CD14-positive monocyte (primary cell): Measurements from ENCODE around the gene ENTPD7. TPM values are rescaled to one million over a fixed set of nuclear protein-coding genes. Genes with fewer than 3 reads are reported as not detected.

Experiments
- DNase-seq, 3 donors: peaks; one replicate each; pipeline ENCODE4 v3.0.0-alpha.2; 2011 to 2022
- H2AFZ ChIP-seq: 2 replicates; pipeline ENCODE4 v1.6.0; 2012; ENCODE audit warnings: mild to moderate bottlenecking, low read depth, low read length, inconsistent platforms; ENCODE audit not compliant: insufficient read depth, poor library complexity, severe bottlenecking
- H3K27ac ChIP-seq, 2 donors: 1 replicate in 1 of 2; 2 replicates in 1 of 2; pipeline ENCODE4 v1.5.1; 2012 to 2013; ENCODE audit warnings: low read length in 2 of 2, control low read depth in 1 of 2, inconsistent platforms in 1 of 2, low read depth in 1 of 2, mild to moderate bottlenecking in 1 of 2
- H3K27me3 ChIP-seq, 2 donors: one replicate each; pipeline versions ENCODE4 v1.6.0 to v1.6.1; 2011 to 2013; ENCODE audit warnings: low read length in 2 of 2; ENCODE audit not compliant: control insufficient read depth in 2 of 2, insufficient read depth in 2 of 2
- H3K36me3 ChIP-seq, 2 donors: replicated peaks in 1 of 2; 1 replicate in 1 of 2; 2 replicates in 1 of 2; pipeline versions ENCODE4 v1.5.1 to v1.6.1; 2012 to 2013; ENCODE audit warnings: low read length in 2 of 2, control low read depth in 1 of 2, inconsistent platforms in 1 of 2, mild to moderate bottlenecking in 1 of 2; ENCODE audit not compliant: insufficient read depth in 2 of 2, control insufficient read depth in 1 of 2
- H3K4me1 ChIP-seq, 2 donors: 1 replicate in 1 of 2; 2 replicates in 1 of 2; pipeline versions ENCODE4 v1.5.1 to v1.6.1; 2012 to 2013; ENCODE audit warnings: low read length in 2 of 2, control low read depth in 1 of 2, inconsistent platforms in 1 of 2, mild to moderate bottlenecking in 1 of 2, moderate library complexity in 1 of 2; ENCODE audit not compliant: insufficient read depth in 2 of 2, control insufficient read depth in 1 of 2
- H3K4me2 ChIP-seq: replicated peaks from 2 replicates; pipeline ENCODE3; 2012; ENCODE audit warnings: low read length, moderate library complexity, mild to moderate bottlenecking; ENCODE audit not compliant: poor library complexity, severe bottlenecking; ENCODE audit errors: extremely low read depth
- H3K4me3 ChIP-seq, 3 experiments: fragments of 200-600 bp in 1 of 3; sonication (generic) in 1 of 3; replicated peaks in 1 of 3; 1 replicate in 2 of 3; 2 replicates in 1 of 3; pipeline ENCODE4 v1.5.1; 2011 to 2013; ENCODE audit warnings: low read length in 3 of 3, mild to moderate bottlenecking in 3 of 3, control low read depth in 2 of 3, low read depth in 2 of 3, inconsistent platforms in 1 of 3, moderate library complexity in 1 of 3
- H3K79me2 ChIP-seq: 2 replicates; pipeline ENCODE4 v1.6.0; 2012; ENCODE audit warnings: mild to moderate bottlenecking, control low read depth, inconsistent platforms, low read length, moderate library complexity; ENCODE audit not compliant: insufficient read depth
- H3K9ac ChIP-seq: 2 replicates; pipeline ENCODE4 v1.6.0; 2017; ENCODE audit warnings: low read length, mild to moderate bottlenecking; ENCODE audit not compliant: insufficient read depth, poor library complexity, severe bottlenecking
- H3K9me3 ChIP-seq, 2 donors: replicated peaks in 1 of 2; 1 replicate in 1 of 2; 2 replicates in 1 of 2; pipeline versions ENCODE4 v1.5.1 to v1.6.1; 2012 to 2013; ENCODE audit warnings: low read length in 2 of 2, control low read depth in 1 of 2; ENCODE audit not compliant: control insufficient read depth in 1 of 2, insufficient read depth in 1 of 2
- H4K20me1 ChIP-seq: 2 replicates; pipeline ENCODE4 v1.6.0; 2012; ENCODE audit warnings: mild to moderate bottlenecking, low read length, control low read depth, moderate library complexity; ENCODE audit not compliant: insufficient read depth
- H3K27ac Mint-ChIP-seq, 7 donors: one replicate each; pipeline ENCODE4 v1.8.0; 2020; ENCODE audit warnings: mild to moderate bottlenecking in 7 of 7, mixed read lengths in 7 of 7, moderate library complexity in 6 of 7, inconsistent platforms in 2 of 7
- H3K27me3 Mint-ChIP-seq, 3 donors: one replicate each; pipeline ENCODE4 v1.8.0; 2021 to 2022; ENCODE audit warnings: low read depth in 3 of 3, mild to moderate bottlenecking in 3 of 3, mixed read lengths in 3 of 3, moderate library complexity in 3 of 3, inconsistent platforms in 1 of 3
- H3K36me3 Mint-ChIP-seq, 2 donors: one replicate each; pipeline ENCODE4 v1.8.0; 2020; ENCODE audit warnings: mixed read lengths in 2 of 2, inconsistent platforms in 1 of 2, mild to moderate bottlenecking in 1 of 2
- H3K4me1 Mint-ChIP-seq: one replicate; pipeline ENCODE4 v1.8.0; 2020; ENCODE audit warnings: mild to moderate bottlenecking, mixed read lengths
- H3K4me3 Mint-ChIP-seq, 2 donors: one replicate each; pipeline ENCODE4 v1.8.0; 2020; ENCODE audit warnings: mild to moderate bottlenecking in 2 of 2, mixed read lengths in 2 of 2, moderate library complexity in 1 of 2
- H3K9me3 Mint-ChIP-seq, 7 donors: one replicate each; pipeline ENCODE4 v1.8.0; 2020 to 2022; ENCODE audit warnings: mixed read lengths in 7 of 7, mild to moderate bottlenecking in 6 of 7, moderate library complexity in 6 of 7, inconsistent platforms in 2 of 7
- WGBS: methylation state at CpG from one replicate; pipeline ENCODE4 v1.1.5; 2013; ENCODE audit warnings: missing lambda C conversion rate; ENCODE audit not compliant: insufficient coverage; 5-methylcytosine and 5-hydroxymethylcytosine counted together
- intact Hi-C, 2 donors: fragments of 100-400 bp; cut with micrococcal nuclease; formaldehyde crosslinking; loops; one replicate each; pipeline versions ENCODE4 v1.15.0 to v1.15.1; 2023
- polyA plus RNA-seq, 3 donors: library from polyadenylated mRNA; depleted of rRNA in 1 of 3; unstranded in 2 of 3; stranded (reverse) in 1 of 3; fragments of 300-500 nt in 2 of 3; fragments of >200 nt in 1 of 3; fragmentation: Illumina TruSeq in 2 of 3; gene quantifications; 1 replicate in 2 of 3; 2 replicates in 1 of 3; pipeline ENCODE4 v1.2.3, GENCODE V29; 2012 to 2021
- TF ChIP-seq, protein P1 (sequence below): fragments of 200-600 bp; IDR thresholded peaks from one replicate; pipeline ENCODE4 v1.8.0; 2022; ENCODE audit warnings: antibody characterized with exemption, mild to moderate bottlenecking

ENTPD7 gene
- polyA plus RNA-seq, 3 donors: 1.2 to 2.9 (median 2.2) TPM

DNA sequence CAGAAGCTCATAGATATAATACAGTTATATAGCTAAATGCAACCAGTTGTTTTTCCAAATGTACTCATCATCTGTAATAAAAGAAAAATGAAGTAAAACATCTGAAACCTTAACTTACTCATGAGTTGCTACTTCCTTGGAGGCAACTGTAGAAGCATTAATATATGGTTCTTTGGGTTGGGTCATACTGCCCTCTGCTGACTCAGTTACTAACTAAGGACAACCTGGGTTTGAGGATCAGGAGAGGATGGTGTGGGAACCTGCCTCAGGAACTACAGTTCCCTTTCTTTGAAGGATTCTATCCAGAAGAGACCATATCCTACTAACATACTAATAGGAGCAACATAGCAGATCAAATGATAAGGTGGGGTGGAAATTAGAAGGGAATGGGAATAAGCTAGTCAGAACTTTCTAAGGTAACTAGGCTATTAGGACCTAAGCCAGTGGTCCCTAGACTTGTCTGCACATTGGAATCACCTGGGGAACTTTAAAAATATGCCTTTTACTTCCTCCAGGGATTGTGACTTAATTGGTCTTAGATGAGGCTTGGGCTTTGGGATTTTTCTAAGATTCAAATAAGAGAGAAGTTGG, 51.9 kb downstream of the ENTPD7 start:
- Mint-ChIP-seq H3K9me3 (no peaks in the 10 kb centered on the region), H3K36me3 (peaks cover 67 to 75% of the 10 kb centered on the region in 2 donors), H3K4me1 (peaks cover 2% of the 10 kb centered on the region), H3K27ac (peak overlapping the region in 2 of 7 donors; percentile 60 to 62), H3K27me3 (no peaks in the 10 kb centered on the region), H3K4me3 (no peak overlapping the region)
- no peaks in the 10 kb centered on the region for H3K4me1 ChIP-seq
- peak; percentile 49 to 70 (median 61) for DNase-seq
- no peak overlapping the region for H3K4me2 ChIP-seq
- H4K20me1 ChIP-seq: no peaks in the 10 kb centered on the region
- peaks cover 56 to 98% of the 10 kb centered on the region in 2 donors for H3K36me3 ChIP-seq
- no peak overlapping the region for H2AFZ ChIP-seq
- no peak overlapping the region for H3K27ac ChIP-seq
- TF ChIP-seq, protein P1, sequence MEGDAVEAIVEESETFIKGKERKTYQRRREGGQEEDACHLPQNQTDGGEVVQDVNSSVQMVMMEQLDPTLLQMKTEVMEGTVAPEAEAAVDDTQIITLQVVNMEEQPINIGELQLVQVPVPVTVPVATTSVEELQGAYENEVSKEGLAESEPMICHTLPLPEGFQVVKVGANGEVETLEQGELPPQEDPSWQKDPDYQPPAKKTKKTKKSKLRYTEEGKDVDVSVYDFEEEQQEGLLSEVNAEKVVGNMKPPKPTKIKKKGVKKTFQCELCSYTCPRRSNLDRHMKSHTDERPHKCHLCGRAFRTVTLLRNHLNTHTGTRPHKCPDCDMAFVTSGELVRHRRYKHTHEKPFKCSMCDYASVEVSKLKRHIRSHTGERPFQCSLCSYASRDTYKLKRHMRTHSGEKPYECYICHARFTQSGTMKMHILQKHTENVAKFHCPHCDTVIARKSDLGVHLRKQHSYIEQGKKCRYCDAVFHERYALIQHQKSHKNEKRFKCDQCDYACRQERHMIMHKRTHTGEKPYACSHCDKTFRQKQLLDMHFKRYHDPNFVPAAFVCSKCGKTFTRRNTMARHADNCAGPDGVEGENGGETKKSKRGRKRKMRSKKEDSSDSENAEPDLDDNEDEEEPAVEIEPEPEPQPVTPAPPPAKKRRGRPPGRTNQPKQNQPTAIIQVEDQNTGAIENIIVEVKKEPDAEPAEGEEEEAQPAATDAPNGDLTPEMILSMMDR: peak; percentile 69
- intact Hi-C loops: loop anchor here (1.0 to 10.0 kb wide), 6 partner anchors 80 to 276 kb away; partner anchors contain the start of gene GOT1 (in 1 of the 2)
- H3K9me3 ChIP-seq: no peaks in the 10 kb centered on the region
- H3K4me3 ChIP-seq: no peak overlapping the region
- no peak overlapping the region for H3K9ac ChIP-seq
- no peaks in the 10 kb centered on the region for H3K79me2 ChIP-seq
- no peaks in the 10 kb centered on the region for H3K27me3 ChIP-seq

DNA sequence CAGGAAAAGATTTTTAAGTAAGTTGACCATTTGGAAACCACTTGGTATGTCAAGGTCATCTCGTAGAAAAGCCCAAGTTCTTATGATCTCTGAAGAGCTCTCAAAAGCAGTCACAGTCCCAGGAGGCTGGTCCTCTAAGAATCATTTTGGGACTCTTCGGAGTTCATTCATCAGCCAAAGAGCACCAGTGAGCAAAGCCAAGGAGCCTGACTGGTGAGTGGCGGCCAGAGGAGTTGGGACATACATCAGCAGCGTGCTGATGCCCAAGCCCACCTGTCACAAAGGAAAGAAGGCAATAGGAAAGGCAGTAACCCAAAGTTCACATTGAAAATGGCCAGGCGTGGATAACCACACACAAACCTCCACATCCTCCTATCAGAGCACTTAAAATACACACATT, 55.1 kb downstream of the ENTPD7 start:
- Mint-ChIP-seq H3K4me3 (no peak overlapping the region), H3K27ac (peak overlapping the region in 1 of 7 donors; percentile 46), H3K27me3 (peaks cover 0 to 1% (median 0%) of the 10 kb centered on the region in 3 donors), H3K4me1 (peaks cover 2% of the 10 kb centered on the region), H3K9me3 (no peaks in the 10 kb centered on the region), H3K36me3 (peaks cover 74 to 85% of the 10 kb centered on the region in 2 donors)
- H2AFZ ChIP-seq: no peak overlapping the region
- H3K4me1 ChIP-seq: no peaks in the 10 kb centered on the region
- no peak overlapping the region for H3K4me3 ChIP-seq
- H3K9ac ChIP-seq: no peak overlapping the region
- 100% methylated on average over 5 of the region's 5 CpGs for WGBS
- H3K27ac ChIP-seq: no peak overlapping the region
- intact Hi-C loops: loop anchor here (5.0 to 10.0 kb wide), 4 partner anchors 87 to 280 kb away; partner anchors contain the start of gene GOT1 (in 1 of the 2)
- no peaks in the 10 kb centered on the region for H4K20me1 ChIP-seq
- H3K79me2 ChIP-seq: no peaks in the 10 kb centered on the region
- no peak overlapping the region for H3K4me2 ChIP-seq
- H3K27me3 ChIP-seq: no peaks in the 10 kb centered on the region
- no peaks in the 10 kb centered on the region for H3K9me3 ChIP-seq
- DNase-seq: no peak
- H3K36me3 ChIP-seq: peaks cover 69 to 98% of the 10 kb centered on the region in 2 donors
- TF ChIP-seq, protein P1: no peak
